GM12878 (cell line): ENCODE results near the gene RPS6KC1. TPM values are rescaled to one million over a fixed set of nuclear protein-coding genes. Genes with fewer than 3 reads are reported as not detected.
A peak's percentile ranks its signal among the peaks of the same experiment; 100 is the strongest.

Source experiments
- ATAC-seq: fragments of 200-7000 bp; cut with Tn5 transposase; 3 replicates; pipeline ENCODE4 v1.9.1; 2020; ENCODE audit warnings: mild to moderate bottlenecking, moderate library complexity
- BruUV-seq: library from RNA; stranded (reverse); fragments of 400-500 nt; replicated peaks from 2 replicates; lab custom pipeline; 2021; lab: Mats Ljungman, UMichigan
- CTCF ChIA-PET: fragments of 300-600 bp; sonication (Branson Sonifier 250); formaldehyde crosslinking; extraction: SDS; loops from one replicate; lab custom pipeline; 2021; ENCODE audit warnings: inconsistent platforms; lab: Yijun Ruan, JAX
- POLR2A ChIA-PET: fragments of 350-600 bp; formaldehyde crosslinking; extraction: SDS; loops from one replicate; lab custom pipeline; 2021; ENCODE audit warnings: inconsistent platforms; lab: Charles Lee
- RAD21 ChIA-PET: fragments of 300-600 bp; sonication (Branson Sonifier 250); formaldehyde crosslinking; loops from one replicate; lab custom pipeline; 2023; ENCODE audit warnings: antibody characterized with exemption; ENCODE audit not compliant: unreplicated experiment; lab: Charles Lee
- SMC1A ChIA-PET: fragments of 300-600 bp; sonication (Branson Sonifier 250); formaldehyde crosslinking; loops from one replicate; lab custom pipeline; 2023; ENCODE audit not compliant: unreplicated experiment, uncharacterized antibody; lab: Charles Lee
- DNase-seq: peaks from one replicate; pipeline ENCODE4 v3.0.0-alpha.2; 2011; ENCODE audit warnings: low read depth, low spot score
- FAIRE-seq: peaks from 3 replicates; lab custom pipeline; 2011; peaks lifted over from hg19 to GRCh38; lab: Jason Lieb, UNC
- H2AFZ ChIP-seq: 2 replicates; pipeline ENCODE4 v1.6.0; 2011; ENCODE audit warnings: low read depth, low read length, control low read depth; ENCODE audit not compliant: control insufficient read depth
- H3K27ac ChIP-seq: 2 replicates; pipeline ENCODE4 v1.5.1; 2011; ENCODE audit warnings: control low read depth; ENCODE audit not compliant: control insufficient read depth, insufficient read depth
- H3K27me3 ChIP-seq, 2 experiments: replicated peaks in 1 of 2; 2 replicates each; pipeline versions ENCODE4 v1.6.0 to v1.6.1; 2011; ENCODE audit warnings: low read length in 1 of 2; ENCODE audit not compliant: control insufficient read depth in 2 of 2, insufficient read depth in 2 of 2
- H3K36me3 ChIP-seq, 2 experiments: 2 replicates each; pipeline ENCODE4 v1.5.1; 2011; ENCODE audit warnings: low read length in 1 of 2; ENCODE audit not compliant: control insufficient read depth in 2 of 2, insufficient read depth in 2 of 2
- H3K4me1 ChIP-seq: 2 replicates; pipeline ENCODE4 v1.6.1; 2011; ENCODE audit warnings: mild to moderate bottlenecking, low read length, moderate library complexity, mixed read lengths; ENCODE audit not compliant: control insufficient read depth, insufficient read depth
- H3K4me2 ChIP-seq: 2 replicates; pipeline ENCODE4 v1.6.0; 2011; ENCODE audit warnings: control low read depth; ENCODE audit not compliant: control insufficient read depth, insufficient read depth
- H3K4me3 ChIP-seq: fragments of 200-600 bp; sonication (generic); 2 replicates; pipeline ENCODE4 v1.5.1; 2016
- H3K79me2 ChIP-seq: 2 replicates; pipeline ENCODE4 v1.6.0; 2011; ENCODE audit warnings: low read length; ENCODE audit not compliant: control insufficient read depth, insufficient read depth
- H3K9ac ChIP-seq: 2 replicates; pipeline ENCODE4 v1.8.0; 2011; ENCODE audit warnings: low read length, control low read depth, mixed read lengths; ENCODE audit not compliant: control insufficient read depth, insufficient read depth
- H3K9me3 ChIP-seq: replicated peaks from 3 replicates; pipeline ENCODE4 v1.5.1; 2011; ENCODE audit warnings: mild to moderate bottlenecking, low read length; ENCODE audit not compliant: control insufficient read depth, insufficient read depth
- H4K20me1 ChIP-seq: 2 replicates; pipeline ENCODE4 v1.6.0; 2011; ENCODE audit not compliant: control insufficient read depth, insufficient read depth
- BCL11A ChIP-seq: IDR thresholded peaks from 2 replicates; pipeline ENCODE4 v1.6.1; 2011; ENCODE audit warnings: low read depth, low read length
- EED ChIP-seq: sonication (generic); IDR thresholded peaks from 2 replicates; pipeline ENCODE4 v1.6.1; 2016; ENCODE audit warnings: antibody characterized with exemption, low read depth
- EP300 ChIP-seq, 2 experiments: fragments of 150-350 bp in 1 of 2; IDR thresholded peaks; 2 replicates each; pipeline ENCODE4 v1.6.1; 2011 to 2012; ENCODE audit warnings: low read depth in 2 of 2, low read length in 2 of 2, borderline replicate concordance in 1 of 2, improper control_type of control experiment in 1 of 2, inconsistent platforms in 1 of 2; ENCODE audit not compliant: control insufficient read depth in 1 of 2
- IKZF1 ChIP-seq: fragments of 450-650 bp; conservative IDR thresholded peaks from 2 replicates; pipeline ENCODE4 v1.6.1; 2017; ENCODE audit warnings: antibody characterized with exemption, mild to moderate bottlenecking
- IKZF2 ChIP-seq, 2 experiments: fragments of 450-650 bp; IDR thresholded peaks; 2 replicates each; pipeline ENCODE4 v1.6.1; 2017; ENCODE audit warnings: mild to moderate bottlenecking in 2 of 2, moderate library complexity in 2 of 2
- MLLT1 ChIP-seq: fragments of 450-650 bp; IDR thresholded peaks from 2 replicates; pipeline ENCODE4 v1.6.1; 2016; ENCODE audit warnings: mild to moderate bottlenecking
- MTA2 ChIP-seq: fragments of 450-650 bp; IDR thresholded peaks from 2 replicates; pipeline ENCODE4 v1.6.1; 2016; ENCODE audit warnings: low read depth, mild to moderate bottlenecking, moderate library complexity
- PRDM15 ChIP-seq: fragments of 450-650 bp; formaldehyde crosslinking; IDR thresholded peaks from 2 replicates; pipeline ENCODE4 v1.4.0; 2020; ENCODE audit warnings: mild to moderate bottlenecking, moderate library complexity
- RUNX3 ChIP-seq: IDR thresholded peaks from 2 replicates; pipeline ENCODE4 v1.6.1; 2012; ENCODE audit warnings: low read length, inconsistent platforms
- SPI1 ChIP-seq: IDR thresholded peaks from 2 replicates; pipeline ENCODE4 v1.6.1; 2011; ENCODE audit warnings: low read depth, mild to moderate bottlenecking, low read length, moderate library complexity, borderline replicate concordance; ENCODE audit not compliant: insufficient read depth
- TCF12 ChIP-seq: IDR thresholded peaks from 2 replicates; pipeline ENCODE4 v1.6.1; 2011; ENCODE audit warnings: low read depth, mild to moderate bottlenecking, low read length
- ZNF274 ChIP-seq: IDR thresholded peaks from one replicate; pipeline ENCODE4 v1.8.0; 2011; ENCODE audit not compliant: insufficient read length, insufficient read depth
- WGBS: methylation state at CpG from one replicate; pipeline ENCODE4 v1.1.6; 2016; ENCODE audit warnings: low lambda C conversion rate; ENCODE audit not compliant: insufficient replicate concordance, insufficient coverage; ENCODE audit errors: missing lambda C conversion rate; 5-methylcytosine and 5-hydroxymethylcytosine counted together
- in situ Hi-C: fragments of 300-500 bp; cut with MboI; formaldehyde crosslinking; loops from 9 replicates; pipeline ENCODE4 v1.14.3; 2018; ENCODE audit warnings: mixed read lengths
- intact Hi-C: fragments of 100-400 bp; cut with micrococcal nuclease; formaldehyde crosslinking; loops from one replicate; pipeline ENCODE4 v1.14.2; 2022; ENCODE audit not compliant: unreplicated experiment
- polyA plus RNA-seq, 11 experiments: library from polyadenylated mRNA; depleted of rRNA in 4 of 11; unstranded in 6 of 11; stranded (reverse) in 5 of 11; fragments of >200 nt; fragmentation: Nextera tagmentation in 4 of 11; fragmentation: Illumina TruSeq in 1 of 11; extraction: Ambion mirVana in 4 of 11; extraction: Trizol in 1 of 11; gene quantifications; 1 replicate in 1 of 11; 2 replicates in 10 of 11; pipeline versions ENCODE4 v1.2.1 to v1.2.3, GENCODE V29; 2011 to 2016; ENCODE audit warnings: inconsistent platforms in 2 of 11, missing spikeins in 2 of 11, low read depth in 1 of 11
- total RNA-seq, 4 experiments: library from RNA; depleted of rRNA in 3 of 4; stranded (reverse); fragments of >200 nt in 3 of 4; fragmentation: Illumina TruSeq in 1 of 4; extraction: Trizol in 1 of 4; gene quantifications; 2 replicates each; pipeline versions ENCODE4 v1.2.1 to v1.2.3, GENCODE V29; 2013 to 2021

The RPS6KC1 gene
- total and polyA plus RNA-seq, 10 of the 15 experiments (the other 5 are each of a cell fraction or from before 2014, with no cell fraction given), result 2.9 to 17.3 (median 12.2) TPM

DNA sequence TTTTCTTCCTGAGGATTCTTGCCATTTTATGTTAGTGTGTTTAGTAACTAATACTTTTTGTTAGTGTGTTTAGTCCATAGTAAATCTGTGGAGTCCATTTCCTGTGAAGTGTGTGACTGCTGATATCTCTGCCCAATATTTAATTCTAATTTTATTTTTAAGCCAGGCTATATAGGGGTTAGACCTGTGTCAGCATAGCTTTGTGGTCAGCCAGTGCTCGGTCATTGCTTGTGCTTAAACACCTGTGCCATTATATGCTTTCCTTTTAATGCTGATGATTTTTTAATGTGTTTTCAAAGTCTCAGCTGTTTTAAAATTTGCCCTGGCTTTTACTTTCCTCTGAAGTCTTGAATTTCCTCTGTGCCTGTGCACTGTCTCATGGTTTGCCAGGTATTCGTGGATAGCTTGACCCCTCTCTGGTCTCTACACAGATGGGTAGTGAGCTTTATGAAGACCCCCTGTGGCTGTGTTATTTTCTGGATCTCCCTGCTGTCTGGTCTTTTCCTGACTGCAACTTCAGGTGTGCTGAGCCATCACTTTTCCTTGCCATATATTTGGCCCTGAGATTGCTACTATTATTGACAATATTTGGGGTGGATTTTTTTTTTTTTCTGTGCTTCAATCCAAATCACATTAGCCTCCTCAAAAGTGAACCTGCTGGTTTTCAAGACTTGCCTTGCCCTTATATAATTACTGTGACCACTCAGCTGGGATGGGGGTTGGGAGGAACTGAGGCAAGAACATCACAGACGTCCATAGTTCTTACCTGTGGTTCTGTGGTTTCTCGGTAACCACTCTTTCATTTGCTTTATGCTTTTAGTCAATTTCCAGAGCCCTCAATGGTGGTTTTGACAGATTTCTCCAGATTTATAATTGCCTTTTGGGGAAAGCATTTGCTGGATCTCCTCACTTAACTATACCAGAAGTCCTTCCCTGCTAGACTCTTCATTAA, 59.6 kb downstream of the RPS6KC1 start:
- BruUV-seq, result no TSS peak
- peak; percentile 41 for DNase-seq
- RAD21 ChIA-PET, result interaction anchor here (0.9 to 1.6 kb wide), 2 partner anchors 12 to 41 kb away, joined by 3 to 4 read pairs; no protein-coding TSS in a partner anchor
- SMC1A ChIA-PET, result interaction anchor here (0.6 to 1.7 kb wide), 10 partner anchors 9 to 112 kb away, joined by 3 to 8 read pairs (median 4); no protein-coding TSS in a partner anchor
- peak; percentile 97 for ATAC-seq
- H3K4me3 ChIP-seq, result no peak overlapping the region
- H3K9ac ChIP-seq, result no peak overlapping the region
- peak overlapping the region; percentile 59; the same call in 1 of the 2 replicates for H3K4me2 ChIP-seq
- no peaks in the 10 kb centered on the region for H3K79me2 ChIP-seq
- H3K9me3 ChIP-seq, result peaks cover 5% of the 10 kb centered on the region
- no peak for FAIRE-seq
- intact Hi-C loops (no loop called here), in situ Hi-C loops (no loop called here)
- H3K4me1 ChIP-seq, result peaks cover 7% of the 10 kb centered on the region
- H4K20me1 ChIP-seq, result no peaks in the 10 kb centered on the region
- no peaks in the 10 kb centered on the region for H3K36me3 ChIP-seq
- POLR2A ChIA-PET, result no interaction called here
- no peak for TF ChIP-seq PRDM15 (CRISPR knock-in tag)
- TF ChIP-seq EP300 (IDR thresholded peaks at IDR 0.05; ENCODE audit: borderline replicate concordance in 1 of 2, control insufficient read depth in 1 of 2, low read depth in 2 of 2, low read length in 2 of 2), result peak in 1 of 2 experiments; percentile 43; a peak in 1 of 4 replicates
- peak; percentile 96 for TF ChIP-seq RUNX3
- TF ChIP-seq MLLT1, result 0 out of 2 replicates have a peak, but pooled peaks have one; percentile 29
- peak; percentile 52; the same call in 1 of the 2 replicates for TF ChIP-seq BCL11A
- TF ChIP-seq TCF12, result no peak
- TF ChIP-seq EED, result 0 out of 2 replicates have a peak, but pooled peaks have one; percentile 25
- TF ChIP-seq MTA2, result peak; percentile 78; the same call in 1 of the 2 replicates
- TF ChIP-seq SPI1, result peak; percentile 34; the same call in 1 of the 2 replicates
- TF ChIP-seq IKZF1, result peak; percentile 40; the same call in 1 of the 2 replicates
- TF ChIP-seq ZNF274, result no peak
- peak; percentile 37 to 46; a peak in 2 of 4 replicates for TF ChIP-seq IKZF2 (IDR thresholded peaks at IDR 0.05)
- CTCF ChIA-PET, result interaction anchor here (1.4 to 2.3 kb wide), 4 partner anchors 9 to 25 kb away, joined by 3 to 18 read pairs (median 10); no protein-coding TSS in a partner anchor
- H2AFZ ChIP-seq, result no peak overlapping the region
- no peak overlapping the region for H3K27ac ChIP-seq
- WGBS, result 48% methylated on average over 4 of the region's 4 CpGs
- H3K27me3 ChIP-seq, result no peaks in the 10 kb centered on the region
